ENCODE data around the gene HCRT.
"Not testable (repeated sequence)": the region's sequence is repeated elsewhere in the genome, so short reads cannot be mapped to it uniquely, and the experiment has no call there.

HCRT gene

GRCh38 chr17:42159796-42160530 is 25.3 kb downstream of the HCRT start:
- Mint-ChIP-seq H3K36me3 (no peaks in the 10 kb centered on the region), H3K27ac (no peak overlapping the region), H3K4me3 (no peak overlapping the region), H3K4me1 (peaks cover 11% of the 10 kb centered on the region), H3K27me3 (peaks cover 3% of the 10 kb centered on the region), H3K9me3 (no peaks in the 10 kb centered on the region)
- no peak for DNase-seq
- CTCF ChIA-PET: no interaction called here

- DNase-seq: no peak
- Mint-ChIP-seq H3K27ac (peak overlapping the region; percentile 81), H3K27me3 (peaks cover 5% of the 10 kb centered on the region), H3K9me3 (no peaks in the 10 kb centered on the region), H3K36me3 (peaks cover 7% of the 10 kb centered on the region), H3K4me1 (peaks cover 39% of the 10 kb centered on the region), H3K4me3 (peak overlapping the region; percentile 79)
- CTCF ChIA-PET: interaction anchor here (0.7 to 1.1 kb wide), 2 partner anchors 26 to 191 kb away, joined by 3 to 4 read pairs; partner anchors contain the start of gene KCNH4
Measured at GRCh38 chr17:42155614-42156045, 29.6 kb downstream of the HCRT start.

GRCh38 chr17:42153919-42154742 is 31.1 kb downstream of the HCRT start:
- peaks cover 5% of the 10 kb centered on the region for H3K27me3 Mint-ChIP-seq
- no peak for DNase-seq
- H3K27ac Mint-ChIP-seq: peak overlapping the region; percentile 81
- H3K4me3 Mint-ChIP-seq: peak overlapping the region; percentile 79
- H3K9me3 Mint-ChIP-seq: no peaks in the 10 kb centered on the region
- H3K4me1 Mint-ChIP-seq: peaks cover 39% of the 10 kb centered on the region
- H3K36me3 Mint-ChIP-seq: peaks cover 7% of the 10 kb centered on the region
- CTCF ChIA-PET: interaction anchor here (0.9 to 1.3 kb wide), 2 partner anchors 36 to 191 kb away, joined by 3 to 4 read pairs; no protein-coding TSS in a partner anchor

GRCh38 chr17:42146911-42147607 is 38.2 kb downstream of the HCRT start:
- CTCF ChIA-PET: no interaction called here
- no peak for DNase-seq
- Mint-ChIP-seq H3K36me3 (peaks cover 34% of the 10 kb centered on the region), H3K27ac (no peak overlapping the region), H3K4me3 (no peak overlapping the region), H3K9me3 (no peaks in the 10 kb centered on the region), H3K27me3 (no peaks in the 10 kb centered on the region), H3K4me1 (peaks cover 17% of the 10 kb centered on the region)

GRCh38 chr17:42143138-42143537 is 42.1 kb downstream of the HCRT start:
- not testable (repeated sequence) for H3K4me3 Mint-ChIP-seq, H3K27me3 Mint-ChIP-seq, H3K27ac Mint-ChIP-seq, H3K9me3 Mint-ChIP-seq, DNase-seq
- peaks cover 40% of the 10 kb centered on the region for H3K36me3 Mint-ChIP-seq
- H3K4me1 Mint-ChIP-seq: peaks cover 13% of the 10 kb centered on the region
- CTCF ChIA-PET: interaction anchor here (1.2 kb wide), 1 partner anchor 71 kb away, joined by 3 read pairs; no protein-coding TSS in a partner anchor

GRCh38 chr17:42142371-42142896 is 42.8 kb downstream of the HCRT start:
- Mint-ChIP-seq H3K4me1 (peaks cover 11% of the 10 kb centered on the region), H3K36me3 (peaks cover 38% of the 10 kb centered on the region), H3K4me3 (no peak overlapping the region), H3K27ac (peak overlapping the region; percentile 75), H3K27me3 (no peaks in the 10 kb centered on the region), H3K9me3 (no peaks in the 10 kb centered on the region)
- CTCF ChIA-PET: interaction anchor here (0.9 to 1.2 kb wide), 3 partner anchors 39 to 264 kb away, joined by 3 read pairs; no protein-coding TSS in a partner anchor
- DNase-seq: no peak

- H3K27me3 Mint-ChIP-seq: no peaks in the 10 kb centered on the region
- no peak for DNase-seq
- H3K9me3 Mint-ChIP-seq: no peaks in the 10 kb centered on the region
- H3K4me1 Mint-ChIP-seq: peaks cover 13% of the 10 kb centered on the region
- H3K27ac Mint-ChIP-seq: no peak overlapping the region
- H3K4me3 Mint-ChIP-seq: no peak overlapping the region
- H3K36me3 Mint-ChIP-seq: peaks cover 36% of the 10 kb centered on the region
- CTCF ChIA-PET: interaction anchor here (1.0 kb wide), 1 partner anchor 40 kb away, joined by 3 read pairs; no protein-coding TSS in a partner anchor
Measured at GRCh38 chr17:42141382-42141781, 43.9 kb downstream of the HCRT start.

- peaks cover 20% of the 10 kb centered on the region for H3K4me1 Mint-ChIP-seq
- CTCF ChIA-PET, H3K4me3 Mint-ChIP-seq, DNase-seq, H3K9me3 Mint-ChIP-seq, H3K27ac Mint-ChIP-seq, H3K27me3 Mint-ChIP-seq: not testable (repeated sequence)
- H3K36me3 Mint-ChIP-seq: peaks cover 38% of the 10 kb centered on the region
Measured at GRCh38 chr17:42140690-42141089, 44.6 kb downstream of the HCRT start.

GRCh38 chr17:42138749-42139492 is 46.3 kb downstream of the HCRT start:
- peaks cover 38% of the 10 kb centered on the region for H3K36me3 Mint-ChIP-seq
- H3K27me3 Mint-ChIP-seq: no peaks in the 10 kb centered on the region
- no peak overlapping the region for H3K4me3 Mint-ChIP-seq
- H3K4me1 Mint-ChIP-seq: peaks cover 32% of the 10 kb centered on the region
- H3K9me3 Mint-ChIP-seq: no peaks in the 10 kb centered on the region
- DNase-seq: no peak
- no peak overlapping the region for H3K27ac Mint-ChIP-seq
- CTCF ChIA-PET: no interaction called here

GRCh38 chr17:42136654-42137051 is 48.6 kb downstream of the HCRT start:
- no peak overlapping the region for H3K27ac Mint-ChIP-seq
- CTCF ChIA-PET: interaction anchor here (0.6 to 1.3 kb wide), 3 partner anchors 17 to 346 kb away, joined by 3 to 4 read pairs (median 3); no protein-coding TSS in a partner anchor

GRCh38 chr17:42135664-42136653 is 49.3 kb downstream of the HCRT start:
- CTCF ChIA-PET: interaction anchor here (0.6 to 2.0 kb wide), 5 partner anchors 16 to 345 kb away, joined by 3 to 6 read pairs (median 4); no protein-coding TSS in a partner anchor
- no peak overlapping the region for H3K4me3 Mint-ChIP-seq
- H3K27ac Mint-ChIP-seq: peak overlapping the region; percentile 83
- H3K36me3 Mint-ChIP-seq: peaks cover 31% of the 10 kb centered on the region
- H3K4me1 Mint-ChIP-seq: peaks cover 53% of the 10 kb centered on the region
- H3K9me3 Mint-ChIP-seq: no peaks in the 10 kb centered on the region
- DNase-seq: no peak
- no peaks in the 10 kb centered on the region for H3K27me3 Mint-ChIP-seq

More at GRCh38 chr17:42136654-42137051, 48.6 kb downstream of the HCRT start:
- Mint-ChIP-seq H3K9me3 (no peaks in the 10 kb centered on the region), H3K4me3 (no peak overlapping the region), H3K27me3 (no peaks in the 10 kb centered on the region), H3K36me3 (peaks cover 33% of the 10 kb centered on the region), H3K4me1 (peaks cover 47% of the 10 kb centered on the region)
- DNase-seq: no peak

GRCh38 chr17:42135151-42135550 is 50.1 kb downstream of the HCRT start:
- Mint-ChIP-seq H3K4me1 (peaks cover 55% of the 10 kb centered on the region), H3K4me3 (no peak overlapping the region), H3K36me3 (peaks cover 37% of the 10 kb centered on the region), H3K27ac (no peak overlapping the region), H3K9me3 (no peaks in the 10 kb centered on the region), H3K27me3 (no peaks in the 10 kb centered on the region)
- CTCF ChIA-PET: interaction anchor here (1.0 to 2.0 kb wide), 3 partner anchors 46 to 170 kb away, joined by 4 to 6 read pairs (median 5); no protein-coding TSS in a partner anchor
- DNase-seq: no peak

Measured in activated naive CD4-positive, alpha-beta T cell treated with anti-CD3 and anti-CD28 coated beads, Interleukin-2, amount 10 ng/mL, durations not matched to agents 7 days and 5 days (primary cell).